IMR-90 (cell line): Measurements from ENCODE around the gene LEUTX. TPM values are rescaled to one million over a fixed set of nuclear protein-coding genes. Genes with fewer than 3 reads are reported as not detected.
A peak's percentile ranks its signal among the peaks of the same experiment; 100 is the strongest.

Source experiments
- ATAC-seq: fragments of 200-7000 bp; cut with Tn5 transposase; 2 replicates; pipeline ENCODE4 v1.9.1; 2020; ENCODE audit warnings: low read depth, mild to moderate bottlenecking, moderate library complexity
- BruUV-seq: library from RNA; stranded (reverse); fragments of 400-500 nt; replicated peaks from 2 replicates; lab custom pipeline; 2021; lab: Mats Ljungman, UMichigan
- CTCF ChIA-PET: fragments of 300-600 bp; formaldehyde crosslinking; extraction: SDS; loops from one replicate; lab custom pipeline; 2021; ENCODE audit warnings: antibody characterized with exemption; lab: Yijun Ruan, JAX
- POLR2A ChIA-PET: fragments of 300-600 bp; sonication (Branson Sonifier 250); formaldehyde crosslinking; loops from one replicate; lab custom pipeline; 2022; ENCODE audit warnings: antibody characterized with exemption; ENCODE audit not compliant: unreplicated experiment; lab: Charles Lee
- DNase-seq: peaks from one replicate; pipeline ENCODE4 v3.0.0; 2013
- H2AFZ ChIP-seq: replicated peaks from 2 replicates; pipeline ENCODE3; 2013; ENCODE audit warnings: low read length, mild to moderate bottlenecking; ENCODE audit not compliant: poor library complexity
- H2AK5ac ChIP-seq: 2 replicates; pipeline ENCODE4 v1.6.1; 2013; ENCODE audit warnings: low read depth, low read length, inconsistent platforms
- H2AK9ac ChIP-seq: replicated peaks from 2 replicates; pipeline ENCODE3; 2013; ENCODE audit warnings: mild to moderate bottlenecking, low read depth, low read length, moderate library complexity; ENCODE audit not compliant: poor library complexity
- H2BK120ac ChIP-seq: 2 replicates; pipeline ENCODE4 v1.6.1; 2013; ENCODE audit warnings: low read depth, low read length, inconsistent platforms
- H2BK15ac ChIP-seq: 3 replicates; pipeline ENCODE4 v1.6.1; 2013; ENCODE audit warnings: low read depth, low read length, inconsistent platforms
- H2BK20ac ChIP-seq: 2 replicates; pipeline ENCODE4 v1.6.1; 2013; ENCODE audit warnings: low read depth, mild to moderate bottlenecking, inconsistent platforms, low read length, moderate library complexity
- H2BK5ac ChIP-seq: 2 replicates; pipeline ENCODE4 v1.6.1; 2013; ENCODE audit warnings: mild to moderate bottlenecking, low read depth, low read length, inconsistent platforms; ENCODE audit not compliant: poor library complexity, severe bottlenecking
- H3K14ac ChIP-seq: replicated peaks from 2 replicates; pipeline ENCODE4 v1.6.1; 2013; ENCODE audit warnings: low read depth, low read length, inconsistent platforms
- H3K18ac ChIP-seq: 2 replicates; pipeline ENCODE4 v1.6.1; 2013; ENCODE audit warnings: low read depth, low read length, control low read depth
- H3K23ac ChIP-seq: 2 replicates; pipeline ENCODE4 v1.6.1; 2013; ENCODE audit warnings: low read depth, low read length, inconsistent platforms
- H3K27ac ChIP-seq: 2 replicates; pipeline ENCODE4 v1.5.1; 2013; ENCODE audit warnings: mild to moderate bottlenecking, control low read depth, low read length; ENCODE audit not compliant: insufficient read depth
- H3K27me3 ChIP-seq: 2 replicates; pipeline ENCODE4 v1.6.1; 2013; ENCODE audit warnings: low read length; ENCODE audit not compliant: control insufficient read depth, insufficient read depth
- H3K36me3 ChIP-seq: 2 replicates; pipeline ENCODE4 v1.6.1; 2013; ENCODE audit warnings: low read length, mixed read lengths; ENCODE audit not compliant: control insufficient read depth, insufficient read depth
- H3K4ac ChIP-seq: 2 replicates; pipeline ENCODE4 v1.6.1; 2013; ENCODE audit warnings: low read depth, low read length, inconsistent platforms
- H3K4me1 ChIP-seq: 2 replicates; pipeline ENCODE4 v1.6.1; 2013; ENCODE audit warnings: low read length, mixed read lengths; ENCODE audit not compliant: control insufficient read depth, insufficient read depth
- H3K4me2 ChIP-seq: 2 replicates; pipeline ENCODE4 v1.6.1; 2013; ENCODE audit warnings: low read depth, mild to moderate bottlenecking, control low read depth, low read length, moderate library complexity
- H3K4me3 ChIP-seq: 2 replicates; pipeline ENCODE4 v1.5.1; 2013; ENCODE audit warnings: low read depth, mild to moderate bottlenecking, control low read depth, low read length, moderate library complexity; ENCODE audit not compliant: insufficient read depth
- H3K56ac ChIP-seq: 2 replicates; pipeline ENCODE4 v1.6.1; 2013; ENCODE audit warnings: low read length, inconsistent platforms; ENCODE audit not compliant: insufficient read depth; ENCODE audit errors: extremely low read depth
- H3K79me1 ChIP-seq, 2 experiments: 2 replicates each; pipeline ENCODE4 v1.6.1; 2013; ENCODE audit warnings: low read length in 2 of 2, inconsistent platforms in 1 of 2, low read depth in 1 of 2
- H3K9ac ChIP-seq: 2 replicates; pipeline ENCODE4 v1.6.1; 2013; ENCODE audit warnings: low read depth, low read length, control low read depth
- H3K9me1 ChIP-seq: 2 replicates; pipeline ENCODE4 v1.6.1; 2013; ENCODE audit warnings: low read length, inconsistent platforms; ENCODE audit not compliant: insufficient read depth
- H3K9me3 ChIP-seq: 2 replicates; pipeline ENCODE4 v1.6.1; 2013; ENCODE audit warnings: low read length; ENCODE audit not compliant: control insufficient read depth, insufficient read depth
- H4K20me1 ChIP-seq: 2 replicates; pipeline ENCODE4 v1.6.1; 2013; ENCODE audit warnings: low read length, inconsistent platforms; ENCODE audit not compliant: insufficient read depth
- H4K5ac ChIP-seq: 2 replicates; pipeline ENCODE4 v1.6.1; 2013; ENCODE audit warnings: mild to moderate bottlenecking, low read depth, low read length, control low read depth
- H4K8ac ChIP-seq, 2 experiments: 2 replicates each; pipeline ENCODE4 v1.6.1; 2013; ENCODE audit warnings: low read depth in 2 of 2, low read length in 2 of 2, control low read depth in 1 of 2, inconsistent platforms in 1 of 2
- H4K91ac ChIP-seq: 2 replicates; pipeline ENCODE4 v1.6.1; 2013; ENCODE audit warnings: low read depth, low read length, inconsistent platforms; ENCODE audit not compliant: insufficient read depth
- BHLHE40 ChIP-seq: fragments of 150-350 bp; IDR thresholded peaks from 2 replicates; pipeline ENCODE4 v1.6.1; 2016; ENCODE audit warnings: mild to moderate bottlenecking, low read depth, low read length
- CEBPB ChIP-seq: IDR thresholded peaks from 2 replicates; pipeline ENCODE4 v1.6.1; 2012; ENCODE audit warnings: low read depth, low read length, improper control_type of control experiment
- CHD1 ChIP-seq: IDR thresholded peaks from 2 replicates; pipeline ENCODE4 v1.6.1; 2012; ENCODE audit warnings: low read depth, low read length, improper control_type of control experiment
- CTCF ChIP-seq: conservative IDR thresholded peaks from 2 replicates; pipeline ENCODE4 v1.5.1; 2012; ENCODE audit warnings: mild to moderate bottlenecking, low read depth, low read length, improper control_type of control experiment
- MAZ ChIP-seq: IDR thresholded peaks from 2 replicates; pipeline ENCODE4 v1.6.1; 2012; ENCODE audit warnings: low read depth, mild to moderate bottlenecking, low read length, improper control_type of control experiment, moderate library complexity, borderline replicate concordance
- MXI1 ChIP-seq: IDR thresholded peaks from 2 replicates; pipeline ENCODE4 v1.6.1; 2012; ENCODE audit warnings: low read depth, mild to moderate bottlenecking, low read length, moderate library complexity, borderline replicate concordance
- SMC3 ChIP-seq: fragments of 150-350 bp; IDR thresholded peaks from 2 replicates; pipeline ENCODE4 v1.6.1; 2016; ENCODE audit warnings: low read depth, mild to moderate bottlenecking, antibody characterized with exemption, low read length, moderate library complexity
- WGBS, 2 experiments: methylation state at CpG; one replicate each; pipeline versions ENCODE4 v1.1.5 to v1.1.7; 2013; ENCODE audit warnings: missing lambda C conversion rate in 2 of 2; ENCODE audit not compliant: insufficient read length in 1 of 2; ENCODE audit errors: extremely low coverage in 2 of 2; 5-methylcytosine and 5-hydroxymethylcytosine counted together
- dilution Hi-C: fragments of 300-500 bp; cut with HindIII; formaldehyde crosslinking; loops from one replicate; pipeline ENCODE4 v1.14.3; 2018; ENCODE audit warnings: low sequenced_read_pairs; ENCODE audit not compliant: unreplicated experiment
- in situ Hi-C: fragments of 300-500 bp; cut with MboI; formaldehyde crosslinking; loops from 3 replicates; pipeline ENCODE4 v1.14.3; 2019; ENCODE audit warnings: low sequenced_read_pairs, inconsistent platforms, mixed read lengths
- intact Hi-C: fragments of 100-400 bp; cut with micrococcal nuclease; formaldehyde crosslinking; loops from 2 replicates; pipeline ENCODE4 v1.10.0; 2022
- polyA plus RNA-seq, 3 experiments: library from polyadenylated mRNA; depleted of rRNA; stranded (reverse); fragments of >200 nt; gene quantifications; 2 replicates each; pipeline ENCODE4 v1.2.3, GENCODE V29; 2012; ENCODE audit warnings: low replicate concordance in 1 of 3
- total RNA-seq: library from RNA; depleted of rRNA; stranded (reverse); fragments of >200 nt; gene quantifications from 2 replicates; pipeline ENCODE4 v1.2.3, GENCODE V29; 2012

The LEUTX gene
- total and polyA plus RNA-seq, 2 of the 4 experiments (the other 2 are of a cell fraction), result not detected

DNA sequence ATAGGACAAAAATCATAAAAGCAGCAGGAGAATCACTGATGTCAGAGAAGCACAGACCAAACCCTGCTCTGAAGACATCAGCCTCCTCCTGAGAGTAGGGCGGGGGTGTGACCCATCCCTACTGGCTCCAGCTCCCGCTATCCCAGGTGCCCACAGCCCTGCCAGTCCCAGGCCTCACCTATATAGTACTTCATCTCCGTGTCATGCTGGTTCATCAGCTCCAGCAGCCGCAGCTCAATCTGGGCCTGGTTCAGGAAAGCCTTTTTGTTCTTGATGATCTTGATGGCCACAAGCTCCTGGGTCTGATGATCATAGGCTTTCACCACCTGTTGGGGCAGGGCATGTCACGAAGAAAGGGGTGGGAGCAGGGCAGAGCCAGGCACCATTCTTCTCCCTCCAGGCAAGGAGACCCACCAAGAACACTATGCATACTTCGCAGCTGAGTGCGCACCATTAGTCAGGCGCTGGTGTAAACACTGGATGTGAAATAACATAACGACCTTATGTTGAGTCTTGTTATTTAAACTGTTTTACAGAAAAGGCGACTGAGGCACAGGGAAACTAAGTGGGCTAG, 51.1 kb downstream of the LEUTX start:
- Histone ChIP-seq H3K23ac (no peak overlapping the region), H3K4me1 (peaks cover 10% of the 10 kb centered on the region), H4K20me1 (no peaks in the 10 kb centered on the region; the same call in none of the 2 replicates), H2AK5ac (no peak overlapping the region), H3K4me2 (no peak overlapping the region), H3K9ac (no peak overlapping the region), H3K9me3 (no peaks in the 10 kb centered on the region), H4K5ac (no peak overlapping the region), H4K91ac (no peak overlapping the region), H2BK20ac (no peak overlapping the region), H4K8ac (no peak overlapping the region), H3K56ac (no peak overlapping the region), H2BK5ac (no peak overlapping the region), H3K36me3 (peaks cover 43% of the 10 kb centered on the region), H3K27me3 (no peaks in the 10 kb centered on the region), H2BK120ac (no peak overlapping the region), H3K18ac (no peak overlapping the region), H3K14ac (no peak overlapping the region), H2AK9ac (peak overlapping the region; percentile 68), H2BK15ac (no peak overlapping the region), H2AFZ (no peak overlapping the region), H3K79me1 (peaks cover 12 to 35% of the 10 kb centered on the region in 2 experiments), H3K4me3 (no peak overlapping the region), H3K9me1 (peaks cover 22% of the 10 kb centered on the region), H3K27ac (no peak overlapping the region), H3K4ac (no peak overlapping the region)
- ATAC-seq (no peak), DNase-seq (peak; percentile 34)
- in situ Hi-C loops, result loop anchor here (25.0 kb wide), 1 partner anchor 392 kb away; the partner anchor contains the start of genes RPS16 and SUPT5H
- 100% methylated on average over 2 of the region's 10 CpGs; no CpG with 5 or more reads in 1 of the 2 experiments for WGBS, 2 experiments
- dilution Hi-C loops, result no loop called here
- POLR2A ChIA-PET, result no interaction called here
- no TSS peak for BruUV-seq
- CTCF ChIA-PET, result no interaction called here
- intact Hi-C loops, result no loop called here
- TF ChIP-seq CEBPB (no peak), CHD1 (no peak), BHLHE40 (no peak), CTCF (no peak), MAZ (no peak), SMC3 (no peak), MXI1 (no peak)
